Measurements from ENCODE around the gene KPNA1. TPM values are rescaled to one million over a fixed set of nuclear protein-coding genes. Genes with fewer than 3 reads are reported as not detected.
"Not testable (repeated sequence)": the region's sequence is repeated elsewhere in the genome, so short reads cannot be mapped to it uniquely, and the experiment has no call there.

Gene KPNA1
- total RNA-seq, 3 donors from 2014 or later (not counting 1 experiment from before 2014, with no cell fraction given): 62.3 to 67.1 (median 63.1) TPM

DNA sequence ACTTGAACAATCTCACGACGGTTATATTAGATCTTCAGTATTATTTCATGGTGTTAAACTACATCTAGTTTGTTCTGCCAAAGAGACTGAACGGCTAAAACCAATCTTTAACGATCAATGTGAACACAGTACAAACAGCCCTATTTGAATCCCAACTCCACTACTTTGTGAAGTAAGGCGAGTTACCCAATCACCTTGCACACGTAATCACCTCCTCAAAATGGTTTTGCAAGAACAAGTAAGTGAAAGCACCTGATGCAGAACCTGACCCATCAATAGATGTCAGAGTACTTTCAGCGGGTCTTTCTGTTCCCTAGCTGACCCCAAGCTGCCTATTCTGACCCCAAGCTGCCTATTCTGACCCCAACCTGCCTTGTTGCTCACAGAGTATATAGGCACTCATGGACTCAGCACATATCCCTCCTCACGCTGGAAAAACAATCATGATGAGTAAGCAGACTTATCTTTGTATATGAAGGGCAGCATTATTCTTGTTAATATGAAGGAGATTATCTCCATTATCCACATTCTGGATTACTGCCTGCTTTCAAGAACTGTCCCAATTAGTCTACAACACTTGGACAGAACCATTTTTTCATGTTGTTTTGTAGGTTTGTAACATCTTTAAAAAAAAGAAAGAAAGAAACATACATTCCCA, 3.7 kb downstream of the KPNA1 start:
- 96% methylated on average over 7 of the region's 8 CpGs for WGBS (ENCODE audit: insufficient coverage)
- intact Hi-C loops (cut with micrococcal nuclease): loop anchor here (10.0 kb wide), 1 partner anchor 126 kb away; the partner anchor contains the start of genes FAM162A and MIX23
- H3K9me3 Mint-ChIP-seq: no peaks in the 10 kb centered on the region
- H3K27me3 Mint-ChIP-seq (ENCODE audit: low read depth in 2 of 2): no peaks in the 10 kb centered on the region
- H3K4me1 Mint-ChIP-seq: peaks cover 66% of the 10 kb centered on the region in 2 donors
- no peaks in the 10 kb centered on the region for H3K36me3 Mint-ChIP-seq
- no peak for TF ChIP-seq CTCF (IDR thresholded peaks at IDR 0.05)
- no peak for ATAC-seq
- no peak overlapping the region for H3K4me3 Mint-ChIP-seq
- DNase-seq: no peak
- no peaks in the 10 kb centered on the region for H3K9me3 ChIP-seq (ENCODE audit: control insufficient read depth, insufficient read depth, low read length)
- H3K4me1 ChIP-seq (ENCODE audit: control insufficient read depth, insufficient read depth, low read length): peaks cover 14% of the 10 kb centered on the region
- H3K27me3 ChIP-seq (ENCODE audit: control insufficient read depth, insufficient read depth, low read length): no peaks in the 10 kb centered on the region
- no peak overlapping the region for H3K27ac ChIP-seq (ENCODE audit: low read length)
- no peak overlapping the region for H3K4me3 ChIP-seq (ENCODE audit: low read length)
- no peaks in the 10 kb centered on the region for H3K36me3 ChIP-seq (ENCODE audit: control insufficient read depth, insufficient read depth, low read length)
- H3K27ac Mint-ChIP-seq: peak overlapping the region; percentile 7 to 42

GRCh38 chr3:122508944-122509343, 5.8 kb downstream of the KPNA1 start:
- ATAC-seq; DNase-seq; H3K27ac ChIP-seq (ENCODE audit: low read length); H3K4me1 ChIP-seq (ENCODE audit: control insufficient read depth, insufficient read depth, low read length); H3K27me3 ChIP-seq (ENCODE audit: control insufficient read depth, insufficient read depth, low read length); H3K4me3 Mint-ChIP-seq; H3K4me3 ChIP-seq (ENCODE audit: low read length); H3K27me3 Mint-ChIP-seq (ENCODE audit: low read depth in 2 of 2); H3K36me3 Mint-ChIP-seq; H3K9me3 Mint-ChIP-seq; H3K36me3 ChIP-seq (ENCODE audit: control insufficient read depth, insufficient read depth, low read length); H3K9me3 ChIP-seq (ENCODE audit: control insufficient read depth, insufficient read depth, low read length); intact Hi-C loops (cut with micrococcal nuclease): not testable (repeated sequence)
- 95% methylated on average over 9 of the region's 9 CpGs for WGBS (ENCODE audit: insufficient coverage)
- Mint-ChIP-seq H3K4me1 (peaks cover 67 to 71% of the 10 kb centered on the region in 2 donors), H3K27ac (peak overlapping the region; percentile 56 to 62)

GRCh38 chr3:122508135-122508914, 6.4 kb downstream of the KPNA1 start:
- DNase-seq (peak in 1 of 2 donors; percentile 17), ATAC-seq (peak in 2 of 3 donors; percentile 35 to 53)
- no peak overlapping the region for H3K4me3 Mint-ChIP-seq
- H3K27ac Mint-ChIP-seq: peak overlapping the region; percentile 56 to 62
- Histone ChIP-seq H3K27me3 (ENCODE audit: control insufficient read depth, insufficient read depth, low read length) (no peaks in the 10 kb centered on the region), H3K27ac (ENCODE audit: low read length) (no peak overlapping the region), H3K4me1 (ENCODE audit: control insufficient read depth, insufficient read depth, low read length) (peaks cover 2% of the 10 kb centered on the region), H3K9me3 (ENCODE audit: control insufficient read depth, insufficient read depth, low read length) (no peaks in the 10 kb centered on the region), H3K36me3 (ENCODE audit: control insufficient read depth, insufficient read depth, low read length) (no peaks in the 10 kb centered on the region), H3K4me3 (ENCODE audit: low read length) (no peak overlapping the region)
- H3K4me1 Mint-ChIP-seq: peaks cover 65 to 70% of the 10 kb centered on the region in 2 donors
- intact Hi-C loops (cut with micrococcal nuclease): no loop called here
- H3K9me3 Mint-ChIP-seq: no peaks in the 10 kb centered on the region
- 0% methylated on average over 1 of the region's 2 CpGs for WGBS (ENCODE audit: insufficient coverage)
- no peaks in the 10 kb centered on the region for H3K36me3 Mint-ChIP-seq
- H3K27me3 Mint-ChIP-seq (ENCODE audit: low read depth in 2 of 2): no peaks in the 10 kb centered on the region
- no peak for TF ChIP-seq CTCF (IDR thresholded peaks at IDR 0.05)

DNA sequence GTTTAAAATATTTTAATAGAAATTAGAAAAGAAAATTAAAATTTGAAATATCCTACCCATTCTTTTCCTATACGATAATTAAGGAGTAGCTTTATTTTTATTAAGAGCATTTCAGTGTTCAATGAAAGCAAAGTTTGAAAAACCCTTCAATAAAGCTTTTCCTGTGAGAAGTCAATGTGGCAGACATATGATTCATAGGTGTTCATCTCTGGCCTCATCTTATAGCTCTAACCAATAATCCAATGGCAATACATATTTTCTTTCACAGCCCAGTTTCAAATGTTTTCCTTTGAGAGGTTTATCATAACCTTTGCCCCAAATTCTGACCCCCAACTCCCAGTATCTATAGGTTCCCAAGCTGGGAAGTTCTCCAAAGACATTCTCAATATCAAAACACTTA, 8.3 kb downstream of the KPNA1 start:
- Histone ChIP-seq H3K9me3 (ENCODE audit: control insufficient read depth, insufficient read depth, low read length) (no peaks in the 10 kb centered on the region), H3K4me1 (ENCODE audit: control insufficient read depth, insufficient read depth, low read length) (peaks cover 3% of the 10 kb centered on the region), H3K36me3 (ENCODE audit: control insufficient read depth, insufficient read depth, low read length) (no peaks in the 10 kb centered on the region), H3K27ac (ENCODE audit: low read length) (no peak overlapping the region), H3K4me3 (ENCODE audit: low read length) (no peak overlapping the region), H3K27me3 (ENCODE audit: control insufficient read depth, insufficient read depth, low read length) (no peaks in the 10 kb centered on the region)
- WGBS (ENCODE audit: insufficient coverage): no CpG with 5 or more reads among the region's 1 CpG
- ATAC-seq (peak; percentile 43 to 72 (median 45)), DNase-seq (no peak)
- peak overlapping the region; percentile 25 for H3K4me3 Mint-ChIP-seq
- H3K27me3 Mint-ChIP-seq (ENCODE audit: low read depth in 2 of 2): no peaks in the 10 kb centered on the region
- intact Hi-C loops (cut with micrococcal nuclease): no loop called here
- no peaks in the 10 kb centered on the region for H3K9me3 Mint-ChIP-seq
- H3K36me3 Mint-ChIP-seq: no peaks in the 10 kb centered on the region
- H3K27ac Mint-ChIP-seq: peak overlapping the region; percentile 70 to 75
- TF ChIP-seq CTCF (IDR thresholded peaks at IDR 0.05): no peak
- peaks cover 68 to 75% of the 10 kb centered on the region in 2 donors for H3K4me1 Mint-ChIP-seq

Data from natural killer cell (primary cell).